ENCODE results near the gene FBXO40. TPM values are rescaled to one million over a fixed set of nuclear protein-coding genes. Genes with fewer than 3 reads are reported as not detected.

FBXO40 gene
- total and polyA plus RNA-seq, 2 of the 13 experiments (the other 11 are each of a cell fraction or from before 2014, with no cell fraction given) = not detected

GRCh38 chr3:121545574-121546455, 47.4 kb upstream of the FBXO40 start, which contains the start of gene POLQ (continued):
- TF ChIP-seq ZNF407 (CRISPR knock-in tag; IDR thresholded peaks at IDR 0.05; ENCODE audit: not compliant biosample characterization) (no peak), ZKSCAN8 (CRISPR knock-in tag; IDR thresholded peaks at IDR 0.05; ENCODE audit: borderline replicate concordance) (no peak), DR1 (CRISPR knock-in tag; IDR thresholded peaks at IDR 0.05) (0 out of 2 replicates have a peak, but pooled peaks have one; percentile 66), HNRNPL (IDR thresholded peaks at IDR 0.05; ENCODE audit: low read depth, low read length) (no peak), LRRFIP1 (CRISPR knock-in tag; conservative IDR thresholded peaks at IDR 0.05) (no peak), ZNF747 (CRISPR knock-in tag; IDR thresholded peaks at IDR 0.05; ENCODE audit: borderline replicate concordance) (no peak), MXD4 (CRISPR knock-in tag; IDR thresholded peaks at IDR 0.05) (0 out of 2 replicates have a peak, but pooled peaks have one; percentile 43), ASH2L (IDR thresholded peaks at IDR 0.05; ENCODE audit: insufficient read length, low read depth, low read length) (peak; percentile 60), ZNF550 (CRISPR knock-in tag; IDR thresholded peaks at IDR 0.05; ENCODE audit: borderline replicate concordance) (no peak), ZNF12 (CRISPR knock-in tag; IDR thresholded peaks at IDR 0.05) (no peak), PITX1 (CRISPR knock-in tag; IDR thresholded peaks at IDR 0.05) (no peak; the same call in 1 of the 2 replicates), ZSCAN9 (CRISPR knock-in tag; IDR thresholded peaks at IDR 0.05; ENCODE audit: borderline replicate concordance) (no peak), SATB2 (CRISPR knock-in tag; IDR thresholded peaks at IDR 0.05) (no peak), ZNF276 (CRISPR knock-in tag; IDR thresholded peaks at IDR 0.05; ENCODE audit: low read depth) (no peak), U2AF1 (optimal IDR thresholded peaks at IDR 0.05; ENCODE audit: low read depth, low read length) (no peak), GATAD1 (CRISPR knock-in tag; IDR thresholded peaks at IDR 0.05) (peak; percentile 96)

Measured in HepG2 (cell line).